Stomach (tissue), 9 donors: ENCODE results near the gene LIMD2. TPM values are rescaled to one million over a fixed set of nuclear protein-coding genes. Genes with fewer than 3 reads are reported as not detected.

Experiments
- DNase-seq, 2 donors: peaks; one replicate each; pipeline versions ENCODE4 v3.0.0 to v3.0.0-alpha.2; 2013 to 2019
- H3K27ac ChIP-seq, 5 donors: fragments of 200-600 bp in 4 of 5; sonication (generic) in 4 of 5; one replicate each; pipeline ENCODE4 v1.5.1; 2013 to 2019; ENCODE audit warnings: mild to moderate bottlenecking in 1 of 5, moderate library complexity in 1 of 5
- H3K27me3 ChIP-seq, 3 donors: fragments of 200-600 bp; sonication (generic); one replicate each; pipeline ENCODE4 v1.5.1; 2017 to 2019; ENCODE audit warnings: mixed run types in 1 of 3
- H3K36me3 ChIP-seq, 4 donors: fragments of 200-600 bp; sonication (generic); 1 replicate in 3 of 4; 2 replicates in 1 of 4; pipeline ENCODE4 v1.5.1; 2016 to 2019
- H3K4me1 ChIP-seq, 4 donors: fragments of 200-600 bp; sonication (generic); one replicate each; pipeline ENCODE4 v1.5.1; 2016 to 2019
- H3K4me3 ChIP-seq, 4 donors: fragments of 200-600 bp; sonication (generic) in 3 of 4; one replicate each; pipeline ENCODE4 v1.5.1; 2016 to 2019; ENCODE audit warnings: mild to moderate bottlenecking in 1 of 4
- H3K9me3 ChIP-seq, 4 donors: fragments of 200-600 bp; sonication (generic); one replicate each; pipeline ENCODE4 v1.5.1; 2016 to 2019
- CTCF ChIP-seq, 7 experiments: fragments of 450-650 bp in 4 of 7; fragments of 200-600 bp in 3 of 7; sonication (generic) in 3 of 7; IDR thresholded peaks; one replicate each; pipeline ENCODE4 v1.5.1; 2016 to 2019; ENCODE audit warnings: antibody characterized with exemption in 7 of 7, control low read depth in 2 of 7, mild to moderate bottlenecking in 1 of 7
- EP300 ChIP-seq: sonication (generic); formaldehyde crosslinking; IDR thresholded peaks from one replicate; pipeline ENCODE4 v1.6.1; 2017; ENCODE audit warnings: antibody characterized with exemption
- POLR2A ChIP-seq, 4 donors: fragments of 450-650 bp; IDR thresholded peaks; one replicate each; pipeline ENCODE4 v1.6.1; 2016; ENCODE audit warnings: antibody characterized with exemption in 4 of 4, control low read depth in 2 of 4, mild to moderate bottlenecking in 1 of 4, moderate library complexity in 1 of 4
- POLR2AphosphoS5 ChIP-seq, 3 donors: sonication (generic); formaldehyde crosslinking; IDR thresholded peaks; one replicate each; pipeline ENCODE4 v1.6.1; 2016; ENCODE audit warnings: antibody characterized with exemption in 3 of 3
- WGBS, 5 donors: extraction: QIAGEN DNeasy Blood & Tissue Kit in 3 of 5; methylation state at CpG; one replicate each; pipeline versions ENCODE4 v1.1.5 to v1.1.7; 2013 to 2018; 5-methylcytosine and 5-hydroxymethylcytosine counted together
- intact Hi-C: fragments of 100-400 bp; cut with DNase I; formaldehyde crosslinking; loops from one replicate; pipeline ENCODE4 v1.15.1; 2023; ENCODE audit warnings: low total_unique reads
- polyA plus RNA-seq, 3 donors: library from polyadenylated mRNA; stranded (reverse); fragments of 200-250 nt; gene quantifications; one replicate each; pipeline ENCODE4 v1.2.3, GENCODE V29; 2013
- total RNA-seq, 5 donors: library from RNA; depleted of rRNA; stranded (reverse); fragments of >200 nt; gene quantifications; one replicate each; pipeline versions ENCODE4 v1.1.0 to v1.2.3, GENCODE V29; 2014 to 2016
- donor health status: healthy with polysubstance abuse.
- donor health status: Bipolar disorder and iron deficiency.
- donor health status: healthy.

The LIMD2 gene
- total and polyA plus RNA-seq, 8 donors, result 4.9 to 27.2 (median 15.0) TPM

- Histone ChIP-seq H3K27ac (peak overlapping the region in 3 of 5 donors; percentile 18 to 85 (median 42)), H3K9me3 (no peaks in the 10 kb centered on the region), H3K27me3 (no peaks in the 10 kb centered on the region), H3K36me3 (peaks cover 38 to 58% (median 57%) of the 10 kb centered on the region in 4 donors), H3K4me3 (no peak overlapping the region), H3K4me1 (peaks cover 19 to 53% (median 36%) of the 10 kb centered on the region in 4 donors)
- no peak for DNase-seq
- intact Hi-C loops, result no loop called here
- TF ChIP-seq POLR2AphosphoS5 (IDR thresholded peaks at IDR 0.05) (no peak), POLR2A (IDR thresholded peaks at IDR 0.05) (no peak), EP300 (no peak), CTCF (IDR thresholded peaks at IDR 0.05) (no peak)
- WGBS, 5 donors, result 67 to 79% (median 78%) methylated on average over 15 of the region's 15 CpGs
Measured at GRCh38 chr17:63694950-63695773, 4.8 kb downstream of the LIMD2 start.

- peaks cover 46 to 66% (median 65%) of the 10 kb centered on the region in 4 donors for H3K36me3 ChIP-seq
- WGBS, 5 donors, result 84 to 92% (median 90%) methylated on average over 9 to 12 of the region's 12 CpGs
- peaks cover 17 to 51% (median 34%) of the 10 kb centered on the region in 4 donors for H3K4me1 ChIP-seq
- H3K27ac ChIP-seq, result peak overlapping the region in 2 of 5 donors; percentile 18 to 39
- H3K9me3 ChIP-seq, result no peaks in the 10 kb centered on the region
- DNase-seq, result peak in 1 of 2 donors; percentile 34
- intact Hi-C loops, result no loop called here
- H3K4me3 ChIP-seq, result no peak overlapping the region
- no peaks in the 10 kb centered on the region for H3K27me3 ChIP-seq
- TF ChIP-seq POLR2A (IDR thresholded peaks at IDR 0.05) (no peak), CTCF (IDR thresholded peaks at IDR 0.05) (no peak), POLR2AphosphoS5 (IDR thresholded peaks at IDR 0.05) (no peak), EP300 (no peak)
Measured at GRCh38 chr17:63694229-63694949, 5.5 kb downstream of the LIMD2 start.

- H3K27me3 ChIP-seq, result no peaks in the 10 kb centered on the region
- no peak overlapping the region for H3K27ac ChIP-seq
- H3K4me3 ChIP-seq, result no peak overlapping the region
- TF ChIP-seq CTCF (IDR thresholded peaks at IDR 0.05) (no peak), EP300 (no peak), POLR2AphosphoS5 (IDR thresholded peaks at IDR 0.05) (no peak), POLR2A (IDR thresholded peaks at IDR 0.05) (no peak)
- intact Hi-C loops, result no loop called here
- H3K9me3 ChIP-seq, result no peaks in the 10 kb centered on the region
- H3K4me1 ChIP-seq, result peaks cover 9 to 43% (median 26%) of the 10 kb centered on the region in 4 donors
- DNase-seq, result no peak
- 86 to 93% (median 91%) methylated on average over 8 to 18 of the region's 18 CpGs for WGBS, 5 donors
- H3K36me3 ChIP-seq, result peaks cover 53 to 74% (median 73%) of the 10 kb centered on the region in 4 donors
Measured at GRCh38 chr17:63693411-63694113, 6.4 kb downstream of the LIMD2 start.
